ENCODE data around the gene COL8A1. TPM values are rescaled to one million over a fixed set of nuclear protein-coding genes. Genes with fewer than 3 reads are reported as not detected.

Gene COL8A1
- total RNA-seq, 2 donors from 2014 or later, result 2.3 to 2.8 TPM

DNA sequence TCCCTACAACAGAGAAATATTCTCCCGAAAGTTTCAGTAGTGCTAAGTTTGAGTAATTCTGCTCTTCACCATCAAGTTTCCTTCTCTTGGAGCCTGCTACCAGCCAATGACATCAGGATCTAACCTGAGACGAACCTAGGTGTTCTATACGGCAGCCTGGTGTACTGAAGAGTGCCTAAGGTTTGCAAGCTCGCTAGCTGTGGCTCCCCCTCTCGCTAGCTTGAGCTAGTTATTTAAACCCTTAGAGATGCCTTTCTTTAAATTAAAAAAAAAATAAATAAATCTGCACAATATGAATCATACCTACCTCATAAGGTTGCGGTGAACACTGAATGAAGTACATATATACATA is 1.4 kb upstream of the COL8A1 start:
- no peak for DNase-seq
- ATAC-seq, result no peak
- intact Hi-C loops (cut with DNase I, micrococcal nuclease), result no loop called here

- DNase-seq (peak in 1 of 2 donors; percentile 8), ATAC-seq (no peak)
- intact Hi-C loops (cut with DNase I, micrococcal nuclease), result no loop called here
Measured at GRCh38 chr3:99637368-99638111, 854 bp upstream of the COL8A1 start.

- intact Hi-C loops (cut with DNase I, micrococcal nuclease), result no loop called here
- no peak for DNase-seq
- ATAC-seq, result no peak
Measured at GRCh38 chr3:99639579-99639978, 1.2 kb downstream of the COL8A1 start.

- DNase-seq, result no peak
- no peak for ATAC-seq
- intact Hi-C loops (cut with DNase I, micrococcal nuclease), result no loop called here
Measured at GRCh38 chr3:99640214-99640851, 1.9 kb downstream of the COL8A1 start.

GRCh38 chr3:99641480-99641879 is 3.1 kb downstream of the COL8A1 start:
- no peak for DNase-seq
- ATAC-seq, result no peak
- intact Hi-C loops (cut with DNase I, micrococcal nuclease), result no loop called here

GRCh38 chr3:99641982-99642381 is 3.6 kb downstream of the COL8A1 start:
- no peak for DNase-seq
- intact Hi-C loops (cut with DNase I, micrococcal nuclease), result no loop called here
- ATAC-seq, result no peak

DNA sequence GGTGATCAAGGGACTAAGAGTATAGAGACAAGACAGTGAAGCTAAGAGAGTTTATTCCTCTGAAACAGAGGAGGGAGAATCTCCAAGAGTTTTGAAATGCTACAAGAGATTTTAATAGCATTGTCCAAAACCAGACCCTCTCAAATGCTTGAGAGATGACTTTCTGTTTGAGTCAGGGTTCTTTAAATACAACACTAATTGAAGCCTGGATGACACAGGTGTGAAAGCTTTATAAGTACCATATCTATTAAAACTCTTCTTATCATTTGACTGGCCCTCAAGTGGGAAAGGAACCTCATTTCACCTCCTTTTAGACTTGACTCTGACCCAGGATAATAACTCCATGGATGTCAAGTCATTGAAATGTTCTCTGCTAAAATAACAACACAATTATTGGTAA is 5.6 kb downstream of the COL8A1 start:
- intact Hi-C loops (cut with DNase I, micrococcal nuclease), result no loop called here
- ATAC-seq (no peak), DNase-seq (no peak)

GRCh38 chr3:99644746-99645145 is 6.4 kb downstream of the COL8A1 start:
- no peak for DNase-seq
- intact Hi-C loops (cut with DNase I, micrococcal nuclease), result no loop called here
- ATAC-seq, result no peak

- intact Hi-C loops (cut with DNase I, micrococcal nuclease), result no loop called here
- ATAC-seq (no peak), DNase-seq (no peak)
Measured at GRCh38 chr3:99645277-99646106, 7.1 kb downstream of the COL8A1 start.

- intact Hi-C loops (cut with DNase I, micrococcal nuclease), result no loop called here
- DNase-seq (no peak), ATAC-seq (no peak)
Measured at GRCh38 chr3:99646107-99646435, 7.7 kb downstream of the COL8A1 start.

DNA sequence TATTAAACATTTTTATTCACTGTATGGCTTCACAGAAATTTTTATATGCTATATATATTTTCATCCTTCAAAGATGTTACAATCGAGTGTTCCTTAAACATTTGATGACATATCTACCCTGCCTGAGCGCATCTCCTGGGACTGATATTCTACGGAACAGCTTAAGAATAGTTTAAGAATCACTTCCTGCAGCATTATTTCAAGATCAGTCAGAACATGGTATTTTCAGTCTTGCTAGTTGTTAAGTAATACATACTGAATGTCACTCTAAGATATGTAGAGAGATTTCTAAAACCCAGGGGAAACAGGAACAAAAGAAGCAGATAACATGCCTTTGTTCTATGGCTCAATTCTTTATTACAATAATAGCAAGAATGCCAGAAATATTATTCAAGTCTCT is 8.7 kb downstream of the COL8A1 start:
- no peak for DNase-seq
- intact Hi-C loops (cut with DNase I, micrococcal nuclease), result no loop called here
- no peak for ATAC-seq

DNA sequence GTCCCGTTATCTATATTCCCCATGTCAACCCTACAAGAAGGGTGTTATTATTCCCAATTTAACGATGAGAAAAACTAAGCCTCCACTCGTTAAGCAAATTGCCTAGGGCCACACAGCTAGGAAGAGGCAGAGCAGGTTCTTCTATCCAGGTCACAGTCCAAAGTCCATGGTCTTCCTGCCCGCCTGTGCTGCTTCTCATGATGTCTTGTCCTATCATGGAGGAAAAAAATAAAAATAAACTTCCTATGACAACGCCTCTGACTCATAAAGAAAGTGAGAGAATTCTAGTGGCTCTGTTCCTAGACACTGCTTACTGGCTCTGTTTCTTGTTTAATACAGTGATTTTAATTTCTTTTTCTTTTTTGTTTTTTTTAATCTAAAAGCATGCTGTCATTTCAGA is 9.7 kb downstream of the COL8A1 start:
- DNase-seq (peak in 1 of 2 donors; percentile 9), ATAC-seq (peak; percentile 93)
- intact Hi-C loops (cut with DNase I, micrococcal nuclease), result no loop called here

DNA sequence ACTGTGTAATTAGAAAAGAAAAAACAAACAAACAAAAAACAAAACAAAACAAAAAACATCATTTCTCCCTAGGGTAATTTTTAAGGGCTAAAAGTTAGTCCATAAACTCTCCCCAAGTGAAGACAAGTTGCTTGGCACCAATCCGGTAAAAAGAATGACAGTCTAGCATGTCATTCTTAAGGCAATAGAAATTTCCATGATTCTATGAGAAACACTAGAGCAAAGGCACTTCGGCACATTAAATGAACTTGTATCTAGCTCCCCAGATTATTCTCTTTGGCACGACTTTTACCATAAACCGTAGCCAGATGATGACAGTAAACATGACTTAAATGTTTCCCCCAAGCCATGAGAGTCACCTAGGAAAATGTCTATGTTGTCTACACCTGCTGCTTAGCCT is 10.1 kb downstream of the COL8A1 start:
- intact Hi-C loops (cut with DNase I, micrococcal nuclease), result no loop called here
- no peak for ATAC-seq

DNA sequence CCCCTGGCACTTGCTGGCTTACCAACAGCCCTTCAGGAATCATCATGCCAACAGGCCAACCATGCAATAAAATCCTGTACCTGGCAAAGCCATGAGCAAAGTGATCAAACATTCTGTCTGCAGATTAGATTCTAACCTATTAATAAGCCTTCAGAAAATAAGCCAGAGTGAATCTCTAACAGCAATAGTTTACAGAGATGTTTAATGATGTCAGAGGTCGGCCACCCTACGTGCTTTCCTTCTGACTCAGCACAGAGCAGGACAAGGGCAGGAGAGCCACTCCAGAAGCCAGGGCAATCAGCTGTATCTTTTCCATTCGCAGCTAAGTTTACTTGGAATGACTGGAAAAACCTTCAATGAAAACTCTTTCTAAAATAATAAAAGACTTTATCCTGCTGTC is 13.1 kb downstream of the COL8A1 start:
- ATAC-seq (peak; percentile 54), DNase-seq (peak; percentile 11 to 28)
- intact Hi-C loops (cut with DNase I, micrococcal nuclease), result no loop called here

More for the DNA sequence above, 10.1 kb downstream of the COL8A1 start:
- DNase-seq, result no peak

DNA sequence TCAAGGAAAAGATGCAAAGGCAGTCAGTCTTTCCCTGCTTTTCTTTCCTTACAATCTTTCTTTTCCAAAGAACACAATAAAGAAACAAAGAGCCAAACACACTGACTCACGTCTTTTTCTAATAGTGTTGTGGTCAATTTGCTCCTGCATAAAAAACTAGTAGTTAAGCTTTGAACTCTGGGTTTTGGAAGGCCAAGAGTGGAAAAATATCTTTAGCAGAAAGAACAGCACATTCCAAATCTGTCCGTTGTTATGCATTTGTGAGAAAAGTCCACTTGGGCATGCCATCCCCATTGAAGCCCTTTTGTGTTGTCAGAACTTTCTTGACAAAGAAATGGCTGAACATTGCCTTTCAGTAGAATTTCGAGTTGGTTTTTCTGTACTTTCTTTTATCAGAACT is 18.2 kb downstream of the COL8A1 start:
- intact Hi-C loops (cut with DNase I, micrococcal nuclease), result no loop called here
- DNase-seq, result no peak
- no peak for ATAC-seq

GRCh38 chr3:99658274-99658673 is 19.9 kb downstream of the COL8A1 start:
- intact Hi-C loops (cut with DNase I, micrococcal nuclease), result no loop called here
- DNase-seq (no peak), ATAC-seq (no peak)

DNA sequence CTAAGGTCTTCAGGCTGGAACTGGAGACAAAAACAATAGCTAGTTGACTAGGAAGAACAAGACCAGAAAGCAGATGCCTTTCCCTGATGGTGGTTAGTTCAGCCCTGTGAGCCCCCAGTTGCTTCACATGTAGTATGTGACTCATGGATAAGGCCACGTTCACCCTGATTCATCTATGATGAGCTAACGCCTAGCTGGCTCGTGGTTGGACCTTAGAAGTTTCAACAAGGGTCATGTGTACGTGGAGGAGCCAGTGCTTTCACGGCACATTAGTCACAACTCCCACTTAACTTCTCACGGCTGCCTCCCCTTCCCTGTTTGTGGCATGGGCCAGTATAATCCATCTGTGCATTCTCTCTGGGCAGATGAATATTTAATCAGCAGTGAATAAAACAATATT is 20.6 kb downstream of the COL8A1 start:
- intact Hi-C loops (cut with DNase I, micrococcal nuclease), result no loop called here
- no peak for DNase-seq
- ATAC-seq, result no peak

GRCh38 chr3:99659951-99660350 is 21.6 kb downstream of the COL8A1 start:
- intact Hi-C loops (cut with DNase I, micrococcal nuclease), result no loop called here
- DNase-seq (no peak), ATAC-seq (no peak)

DNA sequence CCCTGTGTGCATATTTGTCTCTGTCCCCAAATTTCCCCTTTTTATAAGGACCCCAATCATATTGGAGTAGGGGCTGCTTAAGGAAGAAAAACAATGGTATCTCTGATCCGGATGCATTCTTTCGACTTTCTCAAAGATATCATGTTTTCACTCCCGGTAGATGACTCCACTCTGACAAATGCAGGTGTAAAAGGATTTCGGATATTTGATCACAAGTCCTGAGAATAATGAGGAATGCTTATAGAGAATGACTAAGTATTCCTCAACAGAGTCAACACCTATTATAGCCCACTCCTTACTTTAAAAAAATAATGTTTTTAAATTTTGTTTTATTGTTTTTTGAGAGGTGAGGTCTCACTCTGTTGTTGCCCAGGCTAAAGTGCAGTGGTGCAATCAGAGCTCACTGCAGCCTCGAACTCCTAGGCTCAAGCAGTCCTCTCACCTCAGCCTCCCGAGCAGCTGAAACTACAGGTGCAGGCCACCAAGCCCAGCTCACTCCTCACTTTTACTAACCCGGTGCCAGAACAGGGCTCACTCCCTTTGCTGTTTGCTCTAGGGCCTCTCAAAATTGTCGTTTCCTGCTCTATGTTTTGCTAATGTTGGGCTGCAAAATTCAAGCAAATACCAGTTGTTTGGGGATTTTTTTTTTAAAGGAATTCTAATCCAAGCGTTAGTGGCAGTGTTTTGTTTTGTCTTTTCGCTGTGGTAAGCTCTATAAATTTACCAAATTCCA is 24.6 kb downstream of the COL8A1 start:
- no peak for DNase-seq
- intact Hi-C loops (cut with DNase I, micrococcal nuclease), result no loop called here
- ATAC-seq, result no peak

GRCh38 chr3:99663977-99664376 is 25.6 kb downstream of the COL8A1 start:
- intact Hi-C loops (cut with DNase I, micrococcal nuclease), result no loop called here
- ATAC-seq (no peak), DNase-seq (no peak)

All from left colon (tissue), 2 donors.